ENCODE results near the gene PRODH2.

DNA sequence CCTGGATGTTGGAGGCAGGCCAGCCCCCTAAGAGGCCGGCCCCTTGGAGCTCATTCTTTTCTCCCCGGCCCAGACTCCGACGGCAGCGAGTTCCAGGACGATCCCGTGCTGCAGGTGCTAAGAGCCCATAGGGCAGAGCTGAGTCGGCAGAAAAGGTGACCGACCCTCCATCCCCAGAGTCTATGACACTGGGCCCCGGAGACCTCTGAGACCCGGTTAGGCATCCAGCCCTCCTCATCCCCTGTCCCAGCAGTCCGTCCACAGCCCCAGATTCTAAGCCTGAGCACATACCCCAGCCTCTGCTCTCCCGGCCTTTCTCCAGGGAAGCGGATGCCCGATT is 44.6 kb downstream of the PRODH2 start:
- TF ChIP-seq EP300 (IDR thresholded peaks at IDR 0.05; ENCODE audit: borderline replicate concordance in 1 of 2, low read depth in 1 of 2, low read length in 1 of 2) (no peak), NRF1 (IDR thresholded peaks at IDR 0.05; ENCODE audit: low read depth, low read length) (no peak), TAF1 (IDR thresholded peaks at IDR 0.05; ENCODE audit: borderline replicate concordance, low read depth, low read length) (no peak), JUND (IDR thresholded peaks at IDR 0.05) (no peak), TEAD4 (IDR thresholded peaks at IDR 0.05; ENCODE audit: borderline replicate concordance, insufficient read depth) (no peak), EZH2phosphoT487 (IDR thresholded peaks at IDR 0.05; ENCODE audit: borderline replicate concordance, low read depth) (no peak), YY1 (IDR thresholded peaks at IDR 0.05; ENCODE audit: low read depth) (no peak), RCOR1 (IDR thresholded peaks at IDR 0.05; ENCODE audit: low read length) (no peak), GABPA (IDR thresholded peaks at IDR 0.05; ENCODE audit: low read depth) (no peak), RXRA (IDR thresholded peaks at IDR 0.05; ENCODE audit: borderline replicate concordance, low read depth) (no peak)
- TF ChIP-seq, protein P1, sequence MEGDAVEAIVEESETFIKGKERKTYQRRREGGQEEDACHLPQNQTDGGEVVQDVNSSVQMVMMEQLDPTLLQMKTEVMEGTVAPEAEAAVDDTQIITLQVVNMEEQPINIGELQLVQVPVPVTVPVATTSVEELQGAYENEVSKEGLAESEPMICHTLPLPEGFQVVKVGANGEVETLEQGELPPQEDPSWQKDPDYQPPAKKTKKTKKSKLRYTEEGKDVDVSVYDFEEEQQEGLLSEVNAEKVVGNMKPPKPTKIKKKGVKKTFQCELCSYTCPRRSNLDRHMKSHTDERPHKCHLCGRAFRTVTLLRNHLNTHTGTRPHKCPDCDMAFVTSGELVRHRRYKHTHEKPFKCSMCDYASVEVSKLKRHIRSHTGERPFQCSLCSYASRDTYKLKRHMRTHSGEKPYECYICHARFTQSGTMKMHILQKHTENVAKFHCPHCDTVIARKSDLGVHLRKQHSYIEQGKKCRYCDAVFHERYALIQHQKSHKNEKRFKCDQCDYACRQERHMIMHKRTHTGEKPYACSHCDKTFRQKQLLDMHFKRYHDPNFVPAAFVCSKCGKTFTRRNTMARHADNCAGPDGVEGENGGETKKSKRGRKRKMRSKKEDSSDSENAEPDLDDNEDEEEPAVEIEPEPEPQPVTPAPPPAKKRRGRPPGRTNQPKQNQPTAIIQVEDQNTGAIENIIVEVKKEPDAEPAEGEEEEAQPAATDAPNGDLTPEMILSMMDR (IDR thresholded peaks at IDR 0.05), result no peak

Data from SK-N-SH (cell line).